ENCODE results near the gene BNIP3. TPM values are rescaled to one million over a fixed set of nuclear protein-coding genes. Genes with fewer than 3 reads are reported as not detected.

The BNIP3 gene
- total and polyA plus RNA-seq, 2 of the 13 experiments (the other 11 are each of a cell fraction or from before 2014, with no cell fraction given), result 73.7 to 223 TPM

GRCh38 chr10:131998845-131999681 lies 17.3 kb upstream of the BNIP3 start (continued):
- 0 out of 2 replicates have a peak, but pooled peaks have one; percentile 38 for TF ChIP-seq ZNF580 (CRISPR knock-in tag; IDR thresholded peaks at IDR 0.05; ENCODE audit: borderline replicate concordance, low read depth)
- no peak for TF ChIP-seq DZIP1 (CRISPR knock-in tag; IDR thresholded peaks at IDR 0.05)
- no peak for TF ChIP-seq STAG1 (CRISPR knock-in tag; IDR thresholded peaks at IDR 0.05)
- TF ChIP-seq ZGPAT (CRISPR knock-in tag; IDR thresholded peaks at IDR 0.05), result no peak
- TF ChIP-seq LCORL (IDR thresholded peaks at IDR 0.05), result no peak
- 0 out of 2 replicates have a peak, but pooled peaks have one; percentile 33 for TF ChIP-seq LCORL (CRISPR knock-in tag; IDR thresholded peaks at IDR 0.05)
- peak; percentile 34; the same call in 1 of the 2 replicates for TF ChIP-seq ZNF121 (CRISPR knock-in tag; IDR thresholded peaks at IDR 0.05)
- no peak for TF ChIP-seq DMTF1 (CRISPR knock-in tag; IDR thresholded peaks at IDR 0.05)

Data from HepG2 (cell line).